Right lobe of liver (tissue), 4 donors: ENCODE results near the gene FADS2.

Experiments used
- CTCF ChIP-seq, 4 donors: fragments of 200-600 bp in 3 of 4; fragments of 450-650 bp in 1 of 4; IDR thresholded peaks; one replicate each; pipeline versions ENCODE4 v1.5.1 to v1.8.0; 2016 to 2022; ENCODE audit warnings: antibody characterized with exemption in 4 of 4, mild to moderate bottlenecking in 2 of 4
- POLR2A ChIP-seq: fragments of 450-650 bp; IDR thresholded peaks from one replicate; pipeline ENCODE4 v1.6.1; 2017; ENCODE audit warnings: antibody characterized with exemption, mild to moderate bottlenecking
- donor health status: DM: no; HTN: no; CAD: no.
- donor health status: DM: no; HTN: no; CAD: no.
- donor health status: DM: no; HTN: yes; CAD: no.

DNA sequence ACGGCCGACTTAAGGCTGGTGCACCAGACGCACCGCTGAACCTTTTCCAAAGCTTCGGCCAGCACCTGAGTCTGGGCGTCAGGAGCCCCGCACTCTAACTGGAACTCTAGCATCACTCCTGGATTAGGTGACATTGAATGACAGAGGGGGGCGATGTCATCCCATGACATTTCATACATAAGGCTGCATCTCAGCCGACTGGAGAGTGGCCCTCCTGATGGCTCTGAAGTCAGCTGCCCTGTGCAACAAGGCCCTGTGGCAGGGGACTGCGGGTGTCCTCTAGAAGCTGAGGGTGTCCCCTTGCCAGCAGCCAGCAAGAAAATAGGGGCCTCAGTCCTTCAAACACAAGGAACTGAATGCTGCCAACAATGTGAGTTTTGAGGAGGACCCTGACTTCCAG is 73.3 kb downstream of the FADS2 start:
- TF ChIP-seq CTCF (IDR thresholded peaks at IDR 0.05) (no peak), POLR2A (no peak)
